WI38 (cell line): ENCODE measurements around the gene GABRR1.
"Not testable (repeated sequence)": the region's sequence is repeated elsewhere in the genome, so short reads cannot be mapped to it uniquely, and the experiment has no call there.

Experiments
- H3K4me3 ChIP-seq: 2 replicates; pipeline ENCODE4 v1.5.1; 2011; ENCODE audit warnings: low read depth, mild to moderate bottlenecking, control low read depth, low read length
- CTCF ChIP-seq: IDR thresholded peaks from 2 replicates; pipeline ENCODE4 v1.5.1; 2012; ENCODE audit warnings: low read depth, mild to moderate bottlenecking, control low read depth, low read length

GABRR1 gene

GRCh38 chr6:89243331-89243629, 26.1 kb upstream of the GABRR1 start:
- no peak overlapping the region for H3K4me3 ChIP-seq

GRCh38 chr6:89242574-89243330, 25.6 kb upstream of the GABRR1 start:
- no peak overlapping the region for H3K4me3 ChIP-seq
- TF ChIP-seq CTCF: peak; percentile 36; the same call in 1 of the 2 replicates

More at GRCh38 chr6:89243331-89243629, 26.1 kb upstream of the GABRR1 start:
- no peak for TF ChIP-seq CTCF

GRCh38 chr6:89239338-89239737, 22.2 kb upstream of the GABRR1 start:
- peak; percentile 33; the same call in 1 of the 2 replicates for TF ChIP-seq CTCF
- no peak overlapping the region for H3K4me3 ChIP-seq

GRCh38 chr6:89237158-89237557, 20.0 kb upstream of the GABRR1 start:
- no peak overlapping the region for H3K4me3 ChIP-seq
- no peak for TF ChIP-seq CTCF

GRCh38 chr6:89233605-89234004, 16.4 kb upstream of the GABRR1 start:
- H3K4me3 ChIP-seq: not testable (repeated sequence)

- no peak overlapping the region for H3K4me3 ChIP-seq
- no peak for TF ChIP-seq CTCF
Measured at GRCh38 chr6:89222712-89223039, 5.5 kb upstream of the GABRR1 start.

GRCh38 chr6:89221971-89222711, 5.0 kb upstream of the GABRR1 start:
- TF ChIP-seq CTCF: no peak
- H3K4me3 ChIP-seq: no peak overlapping the region
